Measurements from ENCODE around the gene C22orf31. TPM values are rescaled to one million over a fixed set of nuclear protein-coding genes. Genes with fewer than 3 reads are reported as not detected.

C22orf31 gene
- total RNA-seq, 1 experiment from 2014 or later = not detected

DNA sequence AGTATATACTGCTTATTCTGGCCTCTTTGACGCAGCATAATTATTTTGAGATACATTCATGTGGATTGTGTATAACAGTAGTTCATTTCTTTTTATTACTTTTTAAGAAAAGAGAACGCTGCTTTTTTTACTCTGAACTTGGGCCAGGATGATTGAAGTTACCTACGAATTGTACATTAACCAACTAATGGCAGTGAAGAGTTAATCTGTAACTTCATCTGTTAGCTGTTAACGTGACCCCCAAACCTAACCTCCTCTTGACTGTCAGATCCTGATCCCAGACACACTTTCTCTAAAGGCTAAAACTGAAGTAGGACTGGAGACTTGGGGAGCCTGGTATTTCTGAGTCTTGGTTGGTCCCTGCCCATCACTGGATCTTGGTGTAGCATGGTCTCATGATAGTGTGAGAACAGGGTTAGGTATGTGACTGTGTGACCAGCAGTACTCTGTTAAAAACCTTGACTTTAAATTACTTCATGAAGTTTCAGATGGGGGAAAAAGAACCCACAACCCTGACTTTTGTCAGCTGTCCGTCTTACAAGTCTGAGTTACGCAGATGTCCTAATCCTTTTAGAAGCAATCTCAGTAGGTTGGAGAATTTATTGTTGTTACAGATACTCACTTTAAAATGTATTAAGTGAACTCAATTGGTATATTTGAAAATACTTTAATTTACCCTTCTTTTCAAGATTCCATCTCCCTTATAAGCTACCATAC lies 39.4 kb downstream of the C22orf31 start:
- H3K36me3 ChIP-seq (ENCODE audit: insufficient read depth, low read length) = no peaks in the 10 kb centered on the region
- no peaks in the 10 kb centered on the region for H3K9me3 ChIP-seq (ENCODE audit: low read length)
- H3K9me2 ChIP-seq (replicated peaks; ENCODE audit: insufficient read depth, low read length) = no peaks in the 10 kb centered on the region
- DNase-seq = no peak
- H3K9ac ChIP-seq (ENCODE audit: low read length) = no peak overlapping the region
- no peak overlapping the region for H3K4me3 ChIP-seq (ENCODE audit: low read length)
- no peaks in the 10 kb centered on the region for H3K79me2 ChIP-seq (ENCODE audit: low read length)
- no peaks in the 10 kb centered on the region for H3K27me3 ChIP-seq (ENCODE audit: low read length)
- H4K20me1 ChIP-seq (ENCODE audit: insufficient read depth, low read depth, low read length) = no peaks in the 10 kb centered on the region
- H2AFZ ChIP-seq (ENCODE audit: low read length) = no peak overlapping the region
- no peak overlapping the region for H3K27ac ChIP-seq (ENCODE audit: low read length)
- no peak overlapping the region for H3K4me2 ChIP-seq (ENCODE audit: low read depth, low read length, poor library complexity, severe bottlenecking)
- no peaks in the 10 kb centered on the region for H3K4me1 ChIP-seq (ENCODE audit: low read length)

DNA sequence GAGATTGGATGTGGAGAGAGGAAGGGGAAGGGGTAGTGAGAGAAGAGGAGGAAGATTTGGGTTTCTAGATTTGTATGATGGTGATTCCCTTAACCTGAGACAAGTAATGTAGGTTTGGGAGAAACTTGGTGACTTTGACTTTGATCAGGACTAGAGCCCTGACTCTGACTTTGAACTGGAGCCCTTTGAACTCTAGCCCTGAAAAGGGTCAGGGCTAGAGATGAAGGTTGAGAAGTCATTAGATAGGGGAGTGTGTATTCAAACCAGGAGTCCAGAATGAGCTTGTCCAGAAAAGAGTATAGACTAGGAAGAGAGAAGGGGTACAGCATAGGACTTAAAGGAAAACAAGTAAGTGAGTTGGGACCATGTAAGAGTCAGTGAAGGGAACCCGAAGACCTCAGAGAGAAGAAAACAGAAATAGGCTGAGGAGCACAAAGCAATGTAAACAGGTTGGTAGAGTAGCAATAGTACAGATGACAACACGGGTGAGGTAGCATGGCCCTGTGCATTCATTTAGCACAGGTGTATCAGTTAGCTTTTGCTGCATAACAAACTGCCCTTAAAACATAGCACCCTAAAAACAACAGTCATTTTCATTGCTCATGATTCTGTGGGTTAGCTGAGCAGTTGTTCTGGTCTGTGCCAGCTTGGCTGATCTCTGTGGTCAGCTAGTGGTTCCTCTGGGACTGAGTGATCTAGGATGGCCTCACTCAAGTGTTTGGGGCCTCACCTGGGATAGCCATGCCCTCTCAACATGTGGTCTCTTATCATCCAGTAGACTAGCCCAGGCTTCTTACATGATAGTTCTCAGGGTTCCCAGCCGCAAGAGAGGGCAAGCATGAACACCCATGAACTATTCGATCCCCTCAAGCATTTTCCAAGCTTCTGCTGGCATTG lies 43.1 kb downstream of the C22orf31 start:
- peak; percentile 7 for DNase-seq
- Histone ChIP-seq H3K9ac (ENCODE audit: low read length) (no peak overlapping the region), H3K4me1 (ENCODE audit: low read length) (no peaks in the 10 kb centered on the region), H3K27ac (ENCODE audit: low read length) (no peak overlapping the region), H3K4me3 (ENCODE audit: low read length) (no peak overlapping the region), H3K9me2 (replicated peaks; ENCODE audit: insufficient read depth, low read length) (no peaks in the 10 kb centered on the region), H2AFZ (ENCODE audit: low read length) (no peak overlapping the region), H3K36me3 (ENCODE audit: insufficient read depth, low read length) (no peaks in the 10 kb centered on the region), H3K79me2 (ENCODE audit: low read length) (no peaks in the 10 kb centered on the region), H3K9me3 (ENCODE audit: low read length) (no peaks in the 10 kb centered on the region), H3K4me2 (ENCODE audit: low read depth, low read length, poor library complexity, severe bottlenecking) (no peak overlapping the region), H4K20me1 (ENCODE audit: insufficient read depth, low read depth, low read length) (no peaks in the 10 kb centered on the region), H3K27me3 (ENCODE audit: low read length) (no peaks in the 10 kb centered on the region)

DNA sequence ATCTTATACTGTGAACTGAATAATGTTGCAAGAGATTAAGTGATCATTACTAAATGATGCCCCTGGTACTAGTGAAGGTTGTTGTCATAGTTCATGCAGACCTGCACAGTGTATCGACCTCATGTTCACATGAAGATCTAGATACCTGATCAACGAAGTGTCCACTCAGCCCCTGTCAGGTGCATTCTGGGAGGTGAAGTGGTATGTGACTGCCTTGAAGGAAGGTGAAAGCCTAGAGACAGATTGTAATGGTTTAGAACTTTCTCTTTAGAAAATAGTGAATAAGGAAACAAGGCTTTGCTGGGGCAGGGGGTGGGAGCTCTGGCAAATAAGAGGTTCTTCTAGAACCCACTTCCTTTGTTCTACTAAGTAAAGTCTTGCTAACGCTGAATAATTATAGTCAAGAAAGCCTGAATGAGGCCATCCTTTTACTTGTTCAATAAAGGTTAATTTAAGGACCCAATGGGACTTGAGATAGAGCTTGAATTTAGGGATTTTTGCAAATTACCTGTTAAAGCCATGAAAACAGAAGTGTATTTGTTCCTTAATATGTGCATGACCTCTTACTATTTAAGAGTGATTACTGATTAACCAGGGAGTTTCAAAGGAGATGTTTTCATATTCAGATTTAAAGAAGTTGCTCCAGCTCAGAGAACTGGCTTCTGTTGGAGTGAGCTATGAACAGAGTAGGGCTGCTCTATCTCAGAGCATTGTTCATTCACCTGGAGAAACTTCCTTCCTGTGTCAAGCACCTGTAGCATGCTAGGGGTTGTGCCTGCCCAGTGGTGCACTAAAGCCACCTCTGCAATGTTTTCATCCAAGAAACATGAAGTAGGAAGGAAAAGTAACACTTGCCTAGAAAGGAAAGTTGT lies 45.3 kb downstream of the C22orf31 start:
- Histone ChIP-seq H3K27ac (ENCODE audit: low read length) (no peak overlapping the region), H3K4me2 (ENCODE audit: low read depth, low read length, poor library complexity, severe bottlenecking) (no peak overlapping the region), H3K9ac (ENCODE audit: low read length) (no peak overlapping the region), H3K36me3 (ENCODE audit: insufficient read depth, low read length) (no peaks in the 10 kb centered on the region), H3K9me2 (replicated peaks; ENCODE audit: insufficient read depth, low read length) (no peaks in the 10 kb centered on the region), H3K9me3 (ENCODE audit: low read length) (no peaks in the 10 kb centered on the region), H2AFZ (ENCODE audit: low read length) (no peak overlapping the region), H3K4me1 (ENCODE audit: low read length) (no peaks in the 10 kb centered on the region), H3K4me3 (ENCODE audit: low read length) (no peak overlapping the region), H4K20me1 (ENCODE audit: insufficient read depth, low read depth, low read length) (no peaks in the 10 kb centered on the region), H3K79me2 (ENCODE audit: low read length) (no peaks in the 10 kb centered on the region), H3K27me3 (ENCODE audit: low read length) (no peaks in the 10 kb centered on the region)
- peak; percentile 37 for DNase-seq

DNA sequence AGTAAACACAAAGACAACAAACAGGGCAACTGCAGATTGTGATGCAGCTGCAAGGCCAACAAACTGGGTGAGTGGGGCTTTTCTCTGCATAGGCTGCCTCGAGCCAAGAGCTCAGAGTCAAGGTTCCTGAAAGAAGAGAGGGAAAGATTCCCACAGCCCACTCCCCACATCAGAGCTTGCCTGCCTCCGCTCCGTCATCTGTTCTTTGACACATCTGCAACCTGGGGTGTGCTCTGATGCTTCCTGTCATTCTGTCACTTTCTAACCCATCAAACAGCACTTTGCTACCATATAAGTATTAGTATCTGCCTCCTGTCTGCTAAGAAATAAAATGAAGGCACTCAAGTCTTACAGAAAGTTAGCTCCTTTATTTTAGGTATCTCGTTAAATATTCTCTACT lies 46.9 kb downstream of the C22orf31 start:
- Histone ChIP-seq H4K20me1 (ENCODE audit: insufficient read depth, low read depth, low read length) (no peaks in the 10 kb centered on the region), H3K4me1 (ENCODE audit: low read length) (no peaks in the 10 kb centered on the region), H3K4me3 (ENCODE audit: low read length) (no peak overlapping the region), H2AFZ (ENCODE audit: low read length) (no peak overlapping the region), H3K4me2 (ENCODE audit: low read depth, low read length, poor library complexity, severe bottlenecking) (no peak overlapping the region), H3K9me3 (ENCODE audit: low read length) (no peaks in the 10 kb centered on the region), H3K79me2 (ENCODE audit: low read length) (no peaks in the 10 kb centered on the region), H3K27me3 (ENCODE audit: low read length) (no peaks in the 10 kb centered on the region), H3K27ac (ENCODE audit: low read length) (no peak overlapping the region), H3K36me3 (ENCODE audit: insufficient read depth, low read length) (no peaks in the 10 kb centered on the region), H3K9me2 (replicated peaks; ENCODE audit: insufficient read depth, low read length) (no peaks in the 10 kb centered on the region), H3K9ac (ENCODE audit: low read length) (no peak overlapping the region)
- peak; percentile 35 for DNase-seq

DNA sequence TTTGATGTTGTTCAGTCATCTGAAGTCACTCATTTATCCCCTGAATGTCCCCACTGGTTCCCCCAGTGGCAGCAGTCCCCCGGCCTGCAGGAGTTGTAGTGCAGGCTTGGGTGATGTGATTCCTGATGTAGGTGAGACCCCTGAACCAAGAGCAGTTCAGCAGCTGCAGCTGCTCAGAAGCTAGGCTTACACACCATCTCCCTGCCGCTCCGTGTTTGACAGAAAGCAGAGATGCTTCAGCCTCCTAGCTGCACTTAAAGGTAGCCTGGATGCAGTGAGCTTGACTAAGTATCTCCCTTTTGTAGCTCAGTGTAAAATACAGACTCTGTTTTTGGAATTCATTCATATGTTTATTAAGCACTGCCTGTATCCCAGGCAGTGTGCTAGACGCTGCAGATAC lies 47.3 kb downstream of the C22orf31 start:
- no peak overlapping the region for H3K27ac ChIP-seq (ENCODE audit: low read length)
- no peak overlapping the region for H2AFZ ChIP-seq (ENCODE audit: low read length)
- H4K20me1 ChIP-seq (ENCODE audit: insufficient read depth, low read depth, low read length) = no peaks in the 10 kb centered on the region
- H3K4me2 ChIP-seq (ENCODE audit: low read depth, low read length, poor library complexity, severe bottlenecking) = no peak overlapping the region
- H3K79me2 ChIP-seq (ENCODE audit: low read length) = no peaks in the 10 kb centered on the region
- no peak overlapping the region for H3K9ac ChIP-seq (ENCODE audit: low read length)
- H3K9me3 ChIP-seq (ENCODE audit: low read length) = no peaks in the 10 kb centered on the region
- no peaks in the 10 kb centered on the region for H3K4me1 ChIP-seq (ENCODE audit: low read length)
- H3K27me3 ChIP-seq (ENCODE audit: low read length) = no peaks in the 10 kb centered on the region
- no peak overlapping the region for H3K4me3 ChIP-seq (ENCODE audit: low read length)
- no peaks in the 10 kb centered on the region for H3K36me3 ChIP-seq (ENCODE audit: insufficient read depth, low read length)
- no peak for DNase-seq
- H3K9me2 ChIP-seq (replicated peaks; ENCODE audit: insufficient read depth, low read length) = no peaks in the 10 kb centered on the region

DNA sequence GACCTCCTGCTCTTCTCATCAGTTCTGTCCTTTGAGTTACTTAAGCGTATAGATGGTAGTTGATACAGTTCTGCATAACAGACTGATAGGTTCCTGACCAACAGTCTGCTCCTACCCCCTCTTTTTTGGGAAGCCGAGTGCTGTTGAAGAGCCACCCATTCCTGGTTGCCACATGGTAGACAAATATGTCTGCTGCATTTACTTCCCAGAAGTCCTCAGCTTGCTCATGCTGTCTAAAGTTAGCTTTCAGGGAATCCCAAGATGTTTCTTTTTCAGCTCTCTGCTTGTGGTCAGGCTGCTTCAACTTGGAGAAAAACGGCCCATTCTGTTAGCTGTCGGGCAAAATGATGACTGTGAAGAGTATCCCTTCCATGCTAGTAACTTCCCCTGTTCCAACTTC lies 48.7 kb downstream of the C22orf31 start:
- H3K9me3 ChIP-seq (ENCODE audit: low read length) = no peaks in the 10 kb centered on the region

DNA sequence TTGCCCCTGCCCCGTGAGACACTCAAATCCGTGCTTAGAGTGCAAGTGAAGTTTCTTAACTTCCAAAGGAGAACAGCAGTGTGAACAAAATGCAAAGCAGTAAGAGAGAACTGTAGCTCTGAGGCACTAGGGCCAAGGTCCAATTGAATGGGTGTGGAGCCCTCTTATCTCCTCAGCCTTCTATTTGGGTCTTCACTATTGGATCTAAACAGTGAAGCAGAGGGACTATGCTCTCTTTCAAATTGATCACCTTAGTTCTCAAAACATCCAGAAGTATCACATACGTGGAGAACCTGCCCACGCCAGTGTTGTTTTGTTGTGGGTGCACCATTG lies 49.6 kb downstream of the C22orf31 start:
- no peaks in the 10 kb centered on the region for H3K79me2 ChIP-seq (ENCODE audit: low read length)
- H3K27me3 ChIP-seq (ENCODE audit: low read length) = no peaks in the 10 kb centered on the region
- DNase-seq = peak; percentile 36
- H3K4me1 ChIP-seq (ENCODE audit: low read length) = no peaks in the 10 kb centered on the region
- H3K9me3 ChIP-seq (ENCODE audit: low read length) = no peaks in the 10 kb centered on the region
- no peak overlapping the region for H3K4me2 ChIP-seq (ENCODE audit: low read depth, low read length, poor library complexity, severe bottlenecking)
- no peak overlapping the region for H3K4me3 ChIP-seq (ENCODE audit: low read length)
- H3K27ac ChIP-seq (ENCODE audit: low read length) = no peak overlapping the region
- no peaks in the 10 kb centered on the region for H3K36me3 ChIP-seq (ENCODE audit: insufficient read depth, low read length)
- no peaks in the 10 kb centered on the region for H3K9me2 ChIP-seq (replicated peaks; ENCODE audit: insufficient read depth, low read length)
- no peak overlapping the region for H3K9ac ChIP-seq (ENCODE audit: low read length)
- no peak overlapping the region for H2AFZ ChIP-seq (ENCODE audit: low read length)
- no peaks in the 10 kb centered on the region for H4K20me1 ChIP-seq (ENCODE audit: insufficient read depth, low read depth, low read length)

More for the DNA sequence above, 48.7 kb downstream of the C22orf31 start:
- H3K9ac ChIP-seq (ENCODE audit: low read length) = no peak overlapping the region
- H3K79me2 ChIP-seq (ENCODE audit: low read length) = no peaks in the 10 kb centered on the region
- H3K9me2 ChIP-seq (replicated peaks; ENCODE audit: insufficient read depth, low read length) = no peaks in the 10 kb centered on the region
- no peak overlapping the region for H3K27ac ChIP-seq (ENCODE audit: low read length)
- no peaks in the 10 kb centered on the region for H3K36me3 ChIP-seq (ENCODE audit: insufficient read depth, low read length)
- no peaks in the 10 kb centered on the region for H3K4me1 ChIP-seq (ENCODE audit: low read length)
- DNase-seq = peak; percentile 26
- H2AFZ ChIP-seq (ENCODE audit: low read length) = no peak overlapping the region
- H3K27me3 ChIP-seq (ENCODE audit: low read length) = no peaks in the 10 kb centered on the region
- H3K4me2 ChIP-seq (ENCODE audit: low read depth, low read length, poor library complexity, severe bottlenecking) = no peak overlapping the region
- H4K20me1 ChIP-seq (ENCODE audit: insufficient read depth, low read depth, low read length) = no peaks in the 10 kb centered on the region
- no peak overlapping the region for H3K4me3 ChIP-seq (ENCODE audit: low read length)
